Activated effector memory CD4-positive, alpha-beta T cell treated with anti-CD3 and anti-CD28 coated beads, Interleukin-2, amount 50 U/mL, for 16 hours (primary cell): ENCODE data around the gene FBN3.

ENCODE experiments used
- DNase-seq: peaks from one replicate; pipeline ENCODE4 v3.0.0-alpha.2; 2020

The FBN3 gene

GRCh38 chr19:8148088-8148409 is 1.3 kb downstream of the FBN3 start:
- no peak for DNase-seq

GRCh38 chr19:8147582-8147978 is 1.8 kb downstream of the FBN3 start:
- no peak for DNase-seq

GRCh38 chr19:8146877-8147581 is 2.4 kb downstream of the FBN3 start:
- no peak for DNase-seq

GRCh38 chr19:8144273-8144995 is 5.0 kb downstream of the FBN3 start:
- no peak for DNase-seq

- no peak for DNase-seq
Observed at GRCh38 chr19:8143041-8143440, 6.4 kb downstream of the FBN3 start.

GRCh38 chr19:8142513-8142900 is 6.9 kb downstream of the FBN3 start:
- no peak for DNase-seq

GRCh38 chr19:8141726-8142512 is 7.5 kb downstream of the FBN3 start:
- no peak for DNase-seq

- no peak for DNase-seq
Observed at GRCh38 chr19:8138201-8138600, 11.2 kb downstream of the FBN3 start.

- no peak for DNase-seq
Observed at GRCh38 chr19:8137425-8137824, 12.0 kb downstream of the FBN3 start.

GRCh38 chr19:8135946-8136618 is 13.3 kb downstream of the FBN3 start:
- DNase-seq: no peak

GRCh38 chr19:8132858-8133458 is 16.4 kb downstream of the FBN3 start:
- no peak for DNase-seq

GRCh38 chr19:8131517-8131916 is 17.9 kb downstream of the FBN3 start:
- no peak for DNase-seq

- DNase-seq: no peak
Observed at GRCh38 chr19:8129061-8129618, 20.3 kb downstream of the FBN3 start.

GRCh38 chr19:8128551-8128950 is 20.8 kb downstream of the FBN3 start:
- DNase-seq: no peak

- no peak for DNase-seq
Observed at GRCh38 chr19:8127311-8127710, 22.1 kb downstream of the FBN3 start.

GRCh38 chr19:8126511-8126910 is 22.9 kb downstream of the FBN3 start:
- DNase-seq: no peak

GRCh38 chr19:8126008-8126407 is 23.4 kb downstream of the FBN3 start:
- DNase-seq: no peak

GRCh38 chr19:8123683-8124082 is 25.7 kb downstream of the FBN3 start:
- DNase-seq: no peak

GRCh38 chr19:8120636-8121480 is 28.5 kb downstream of the FBN3 start:
- DNase-seq: no peak

- no peak for DNase-seq
Observed at GRCh38 chr19:8117991-8118390, 31.4 kb downstream of the FBN3 start.

GRCh38 chr19:8116437-8117293 is 32.7 kb downstream of the FBN3 start:
- no peak for DNase-seq
